HCT116 (cell line): Measurements from ENCODE around the gene ERBB2. TPM values are rescaled to one million over a fixed set of nuclear protein-coding genes. Genes with fewer than 3 reads are reported as not detected.

Experiments used
- ATAC-seq: fragments of 200-7000 bp; cut with Tn5 transposase; 2 replicates; pipeline ENCODE4 v1.9.1; 2020; ENCODE audit warnings: mild to moderate bottlenecking, moderate library complexity
- BruUV-seq: library from RNA; stranded (reverse); fragments of 400-500 nt; replicated peaks from 2 replicates; lab custom pipeline; 2021; lab: Mats Ljungman, UMichigan
- CTCF ChIA-PET: fragments of 300-600 bp; sonication (Branson Sonifier 250); formaldehyde crosslinking; loops from one replicate; lab custom pipeline; 2021; ENCODE audit warnings: antibody characterized with exemption; lab: Charles Lee
- POLR2A ChIA-PET: fragments of 300-600, 350-600 bp; sonication (Branson Sonifier 250); formaldehyde crosslinking; loops from one replicate; lab custom pipeline; 2021; ENCODE audit warnings: antibody characterized with exemption; lab: Charles Lee
- RAD21 ChIA-PET, 2 experiments: fragments of 300-600 bp; sonication (Branson Sonifier 250); formaldehyde crosslinking; loops; one replicate each; lab custom pipeline; 2023; ENCODE audit warnings: low total read pairs in 2 of 2; ENCODE audit not compliant: uncharacterized antibody in 2 of 2, unreplicated experiment in 2 of 2, low non-redundant PET in 1 of 2; lab: Charles Lee
- DNase-seq: peaks from one replicate; pipeline ENCODE4 v3.0.0-alpha.2; 2010; ENCODE audit warnings: low read depth, low spot score
- H2AFZ ChIP-seq: fragments of 200-600 bp; shearing (Covaris generic), sonication (generic); 2 replicates; pipeline ENCODE4 v1.6.1; 2017; ENCODE audit warnings: low read depth, mixed run types, mixed read lengths, antibody characterized with exemption, low read length; ENCODE audit not compliant: poor library complexity, severe bottlenecking
- H3K27ac ChIP-seq: 2 replicates; pipeline ENCODE4 v1.5.1; 2012; ENCODE audit warnings: low read depth, low read length
- H3K27me3 ChIP-seq: fragments of 200-600 bp; sonication (generic); 2 replicates; pipeline ENCODE4 v1.6.1; 2016; ENCODE audit warnings: mixed run types, low read length, mixed read lengths; ENCODE audit not compliant: insufficient read depth
- H3K36me3 ChIP-seq, 2 experiments: fragments of 200-500 bp in 1 of 2; fragments of 200-600 bp in 1 of 2; sonication (Bioruptor generic) in 1 of 2; sonication (generic) in 1 of 2; 2 replicates each; pipeline versions ENCODE4 v1.5.1 to v1.6.1; 2014 to 2016; ENCODE audit warnings: low read length in 2 of 2, inconsistent platforms in 1 of 2, mixed read lengths in 1 of 2, mixed run types in 1 of 2; ENCODE audit not compliant: insufficient read depth in 2 of 2, control insufficient read depth in 1 of 2
- H3K4me1 ChIP-seq, 2 experiments: fragments of 200-600 bp in 1 of 2; sonication (generic) in 1 of 2; 2 replicates each; pipeline versions ENCODE4 v1.5.1 to v1.6.1; 2012 to 2017; ENCODE audit warnings: low read length in 2 of 2, inconsistent platforms in 1 of 2, mild to moderate bottlenecking in 1 of 2, mixed read lengths in 1 of 2, mixed run types in 1 of 2, moderate library complexity in 1 of 2; ENCODE audit not compliant: insufficient read depth in 2 of 2, control insufficient read depth in 1 of 2
- H3K4me2 ChIP-seq: fragments of 200-600 bp; sonication (generic); 2 replicates; pipeline ENCODE4 v1.6.1; 2017; ENCODE audit warnings: mixed run types, low read length, mixed read lengths
- H3K4me3 ChIP-seq, 2 experiments: fragments of 200-600 bp in 1 of 2; sonication (generic) in 1 of 2; replicated peaks in 1 of 2; 2 replicates each; pipeline ENCODE4 v1.5.1; 2011 to 2016; ENCODE audit warnings: low read length in 2 of 2, control low read depth in 1 of 2, low read depth in 1 of 2, mild to moderate bottlenecking in 1 of 2, mixed read lengths in 1 of 2, mixed run types in 1 of 2
- H3K79me2 ChIP-seq: fragments of 200-600 bp; sonication (generic); 2 replicates; pipeline ENCODE4 v1.6.1; 2017; ENCODE audit warnings: mild to moderate bottlenecking, mixed run types, low read length, moderate library complexity, mixed read lengths; ENCODE audit not compliant: insufficient read depth
- H3K9ac ChIP-seq: fragments of 200-600 bp; sonication (generic); 2 replicates; pipeline ENCODE4 v1.6.1; 2016; ENCODE audit warnings: low read length, mixed read lengths
- H3K9me2 ChIP-seq: fragments of 200-600 bp; sonication (generic), shearing (Covaris generic); 2 replicates; pipeline ENCODE4 v1.6.1; 2017; ENCODE audit warnings: mixed run types, mild to moderate bottlenecking, moderate library complexity; ENCODE audit not compliant: insufficient read depth
- H3K9me3 ChIP-seq, 2 experiments: fragments of 200-500 bp in 1 of 2; fragments of 200-600 bp in 1 of 2; sonication (Bioruptor generic) in 1 of 2; sonication (generic) in 1 of 2; 2 replicates each; pipeline ENCODE4 v1.6.1; 2014 to 2017; ENCODE audit warnings: low read length in 2 of 2, mixed read lengths in 2 of 2, inconsistent platforms in 1 of 2, low read depth in 1 of 2, mild to moderate bottlenecking in 1 of 2, mixed run types in 1 of 2, moderate library complexity in 1 of 2; ENCODE audit not compliant: control insufficient read depth in 1 of 2, insufficient read depth in 1 of 2
- H4K20me1 ChIP-seq: fragments of 200-600 bp; sonication (generic), shearing (Covaris generic); 2 replicates; pipeline ENCODE4 v1.6.1; 2017; ENCODE audit warnings: mixed run types, mild to moderate bottlenecking, moderate library complexity; ENCODE audit not compliant: insufficient read depth
- ATF3 ChIP-seq: IDR thresholded peaks from 2 replicates; pipeline ENCODE4 v1.6.1; 2012
- CEBPB ChIP-seq: IDR thresholded peaks from 2 replicates; pipeline ENCODE4 v1.6.1; 2012; ENCODE audit warnings: low read depth
- CTCF ChIP-seq, 3 experiments: fragments of 200-600 bp in 1 of 3; sonication (generic) in 1 of 3; IDR thresholded peaks in 2 of 3; conservative IDR thresholded peaks in 1 of 3; 2 replicates each; pipeline ENCODE4 v1.5.1; 2012 to 2017; ENCODE audit warnings: low read depth in 2 of 3, low read length in 2 of 3, antibody characterized with exemption in 1 of 3, borderline replicate concordance in 1 of 3, control low read depth in 1 of 3, mild to moderate bottlenecking in 1 of 3, mixed read lengths in 1 of 3, mixed run types in 1 of 3, moderate library complexity in 1 of 3; ENCODE audit not compliant: insufficient read depth in 1 of 3
- EGR1 ChIP-seq: IDR thresholded peaks from 2 replicates; pipeline ENCODE4 v1.6.1; 2012; ENCODE audit warnings: low read depth
- ELF1 ChIP-seq: IDR thresholded peaks from 2 replicates; pipeline ENCODE4 v1.6.1; 2012; ENCODE audit warnings: low read depth, borderline replicate concordance
- EZH2 ChIP-seq: fragments of 200-600 bp; sonication (generic); IDR thresholded peaks from 2 replicates; pipeline ENCODE4 v1.6.1; 2017; ENCODE audit warnings: antibody characterized with exemption, mixed run types
- EZH2phosphoT487 ChIP-seq: fragments of 200-600 bp; IDR thresholded peaks from 2 replicates; pipeline ENCODE4 v1.6.1; 2018; ENCODE audit warnings: antibody characterized with exemption, borderline replicate concordance
- JUND ChIP-seq: IDR thresholded peaks from 2 replicates; pipeline ENCODE4 v1.6.1; 2012
- MAX ChIP-seq: IDR thresholded peaks from 2 replicates; pipeline ENCODE4 v1.6.1; 2012
- POLR2A ChIP-seq: IDR thresholded peaks from 2 replicates; pipeline ENCODE4 v1.7.0; 2011; ENCODE audit warnings: borderline replicate concordance; ENCODE audit not compliant: insufficient read depth, insufficient read length; ENCODE audit errors: extremely low read depth
- POLR2AphosphoS5 ChIP-seq: IDR thresholded peaks from 2 replicates; pipeline ENCODE4 v1.6.1; 2011; ENCODE audit warnings: mild to moderate bottlenecking, low read depth, low read length, moderate library complexity
- RAD21 ChIP-seq: IDR thresholded peaks from 2 replicates; pipeline ENCODE4 v1.6.1; 2012; ENCODE audit warnings: low read depth, mild to moderate bottlenecking
- SRF ChIP-seq: IDR thresholded peaks from 2 replicates; pipeline ENCODE4 v1.6.1; 2012; ENCODE audit warnings: low read depth
- ZBTB33 ChIP-seq: IDR thresholded peaks from 2 replicates; pipeline ENCODE4 v1.6.1; 2011; ENCODE audit warnings: mild to moderate bottlenecking, low read length, moderate library complexity; ENCODE audit not compliant: insufficient replicate concordance; ENCODE audit errors: extremely low read depth
- ZNF274 ChIP-seq: fragments of 200-500 bp; sonication (Bioruptor generic); IDR thresholded peaks from 2 replicates; pipeline ENCODE4 v1.6.1; 2014; ENCODE audit warnings: mild to moderate bottlenecking, low read depth, low read length, inconsistent platforms
- intact Hi-C: fragments of 100-400 bp; cut with micrococcal nuclease; formaldehyde crosslinking; loops from 2 replicates; pipeline ENCODE4 v1.10.0; 2022
- total RNA-seq: library from RNA; stranded (reverse); gene quantifications from one replicate; pipeline ENCODE4 v1.2.1, GENCODE V29; 2021; ENCODE audit not compliant: unreplicated experiment

The ERBB2 gene
- total RNA-seq, 1 experiment from 2014 or later, result 75.8 TPM

GRCh38 chr17:39769974-39770587, 70.2 kb downstream of the ERBB2 start (continued):
- TF ChIP-seq CTCF (IDR thresholded peaks at IDR 0.05 in 2 of 3, conservative IDR thresholded peaks at IDR 0.05 in 1 of 3; ENCODE audit: borderline replicate concordance in 1 of 3, insufficient read depth in 1 of 3, low read depth in 2 of 3, low read length in 2 of 3) (no peak), SRF (0 out of 2 replicates have a peak, but pooled peaks have one; percentile 33), RAD21 (no peak)

GRCh38 chr17:39772415-39772814, 72.6 kb downstream of the ERBB2 start:
- TF ChIP-seq CEBPB (no peak), SRF (no peak), EZH2 (no peak), ZBTB33 (no peak), EZH2phosphoT487 (no peak), RAD21 (no peak), ZNF274 (no peak), ATF3 (no peak), POLR2AphosphoS5 (no peak), ELF1 (no peak), MAX (no peak), POLR2A (no peak), EGR1 (no peak), CTCF (IDR thresholded peaks at IDR 0.05 in 2 of 3, conservative IDR thresholded peaks at IDR 0.05 in 1 of 3; ENCODE audit: borderline replicate concordance in 1 of 3, insufficient read depth in 1 of 3, low read depth in 2 of 3, low read length in 2 of 3) (no peak), JUND (no peak)
- Histone ChIP-seq H3K4me2 (no peak overlapping the region), H3K27ac (no peak overlapping the region), H3K9ac (no peak overlapping the region), H3K36me3 (no peaks in the 10 kb centered on the region), H3K9me3 (no peaks in the 10 kb centered on the region), H4K20me1 (no peaks in the 10 kb centered on the region), H3K4me1 (peaks cover 12 to 28% of the 10 kb centered on the region in 2 experiments), H3K79me2 (no peaks in the 10 kb centered on the region), H2AFZ (no peak overlapping the region), H3K27me3 (peaks cover 11% of the 10 kb centered on the region; the same call in 1 of the 2 replicates), H3K9me2 (no peaks in the 10 kb centered on the region), H3K4me3 (no peak overlapping the region)
- no TSS peak for BruUV-seq
- intact Hi-C loops, result no loop called here
- CTCF ChIA-PET, result no interaction called here
- POLR2A ChIA-PET, result no interaction called here
- ATAC-seq (no peak), DNase-seq (no peak)
- RAD21 ChIA-PET, result no interaction called here
